Measurements from ENCODE around the gene FKBP10.

- no peak for TF ChIP-seq CREB5 (CRISPR knock-in tag; IDR thresholded peaks at IDR 0.05; ENCODE audit: low read depth)
- no peak for TF ChIP-seq RARB (CRISPR knock-in tag; IDR thresholded peaks at IDR 0.05)
- no peak for TF ChIP-seq ZFP3 (CRISPR knock-in tag; IDR thresholded peaks at IDR 0.05)
- no peak for TF ChIP-seq BACH2 (CRISPR knock-in tag; IDR thresholded peaks at IDR 0.05; ENCODE audit: borderline replicate concordance)
- TF ChIP-seq ZFP30 (CRISPR knock-in tag; IDR thresholded peaks at IDR 0.05), result no peak
- TF ChIP-seq POU6F1 (CRISPR knock-in tag; IDR thresholded peaks at IDR 0.05; ENCODE audit: borderline replicate concordance, low read depth), result no peak
These were observed 12.5 kb downstream of the FKBP10 start for GRCh38 chr17:41825175-41825845.
